Activated naive CD8-positive, alpha-beta T cell (primary cell): ENCODE data around the gene IL17RE.
A peak's percentile ranks its signal among the peaks of the same experiment; 100 is the strongest.
"Not testable (repeated sequence)": the region's sequence is repeated elsewhere in the genome, so short reads cannot be mapped to it uniquely, and the experiment has no call there.

Source experiments
- H3K27ac Mint-ChIP-seq: one replicate; pipeline ENCODE4 v1.8.0; 2021; ENCODE audit warnings: mixed read lengths
- H3K27me3 Mint-ChIP-seq: one replicate; pipeline ENCODE4 v1.8.0; 2021; ENCODE audit warnings: mixed read lengths
- H3K36me3 Mint-ChIP-seq: one replicate; pipeline ENCODE4 v1.8.0; 2021; ENCODE audit warnings: mixed read lengths
- H3K4me1 Mint-ChIP-seq: one replicate; pipeline ENCODE4 v1.8.0; 2021; ENCODE audit warnings: low read depth, mixed read lengths
- H3K4me3 Mint-ChIP-seq: one replicate; pipeline ENCODE4 v1.8.0; 2021; ENCODE audit warnings: mild to moderate bottlenecking, mixed read lengths
- H3K9me3 Mint-ChIP-seq: one replicate; pipeline ENCODE4 v1.8.0; 2021; ENCODE audit warnings: low read depth, mixed read lengths

IL17RE gene

GRCh38 chr3:9890249-9891071 is 12.2 kb upstream of the IL17RE start, which contains the start of gene JAGN1:
Gene JAGN1 (plus strand): TSS chr3:9890610. CDS start chr3:9890723, 113 bp downstream.
- H3K36me3 Mint-ChIP-seq = peaks cover 28% of the 10 kb centered on the region
- peaks cover 3% of the 10 kb centered on the region for H3K9me3 Mint-ChIP-seq
- H3K4me1 Mint-ChIP-seq = peaks cover 41% of the 10 kb centered on the region
- H3K27ac Mint-ChIP-seq = peak within 1 kb of the TSS; percentile 94
- peak within 1 kb of the TSS; percentile 93 for H3K4me3 Mint-ChIP-seq
- H3K27me3 Mint-ChIP-seq = no peaks in the 10 kb centered on the region

- peaks cover 44% of the 10 kb centered on the region for H3K4me1 Mint-ChIP-seq
- peaks cover 28% of the 10 kb centered on the region for H3K36me3 Mint-ChIP-seq
- peaks cover 3% of the 10 kb centered on the region for H3K9me3 Mint-ChIP-seq
- peak overlapping the region; percentile 93 for H3K4me3 Mint-ChIP-seq
- H3K27ac Mint-ChIP-seq = peak overlapping the region; percentile 94
- no peaks in the 10 kb centered on the region for H3K27me3 Mint-ChIP-seq
Observed at GRCh38 chr3:9891072-9891622, 11.5 kb upstream of the IL17RE start.

GRCh38 chr3:9893739-9894138 is 8.9 kb upstream of the IL17RE start:
- peaks cover 60% of the 10 kb centered on the region for H3K4me1 Mint-ChIP-seq
- H3K4me3 Mint-ChIP-seq = peak overlapping the region; percentile 61
- H3K9me3 Mint-ChIP-seq = peaks cover 3% of the 10 kb centered on the region
- no peaks in the 10 kb centered on the region for H3K27me3 Mint-ChIP-seq
- H3K36me3 Mint-ChIP-seq = peaks cover 28% of the 10 kb centered on the region
- H3K27ac Mint-ChIP-seq = peak overlapping the region; percentile 89

GRCh38 chr3:9895715-9896114 is 6.9 kb upstream of the IL17RE start:
- Mint-ChIP-seq H3K27ac (peak overlapping the region; percentile 41), H3K4me1 (peaks cover 54% of the 10 kb centered on the region)

GRCh38 chr3:9896755-9897407 is 5.8 kb upstream of the IL17RE start:
- H3K4me1 Mint-ChIP-seq = peaks cover 53% of the 10 kb centered on the region
- peak overlapping the region; percentile 41 for H3K27ac Mint-ChIP-seq
- H3K36me3 Mint-ChIP-seq = peaks cover 23% of the 10 kb centered on the region
- not testable (repeated sequence) for H3K9me3 Mint-ChIP-seq, H3K4me3 Mint-ChIP-seq, H3K27me3 Mint-ChIP-seq

More at GRCh38 chr3:9895715-9896114, 6.9 kb upstream of the IL17RE start:
- H3K36me3 Mint-ChIP-seq = peaks cover 28% of the 10 kb centered on the region
- H3K9me3 Mint-ChIP-seq, H3K27me3 Mint-ChIP-seq, H3K4me3 Mint-ChIP-seq: not testable (repeated sequence)

- Mint-ChIP-seq H3K4me3 (no peak overlapping the region), H3K36me3 (peaks cover 19% of the 10 kb centered on the region), H3K9me3 (peaks cover 3% of the 10 kb centered on the region), H3K27ac (peak overlapping the region; percentile 72), H3K4me1 (peaks cover 55% of the 10 kb centered on the region), H3K27me3 (no peaks in the 10 kb centered on the region)
Observed at GRCh38 chr3:9897408-9898372, 5.0 kb upstream of the IL17RE start.

GRCh38 chr3:9898467-9899241 is 4.0 kb upstream of the IL17RE start:
- H3K9me3 Mint-ChIP-seq = peaks cover 3% of the 10 kb centered on the region
- peaks cover 56% of the 10 kb centered on the region for H3K4me1 Mint-ChIP-seq
- no peaks in the 10 kb centered on the region for H3K27me3 Mint-ChIP-seq
- H3K36me3 Mint-ChIP-seq = peaks cover 12% of the 10 kb centered on the region
- peak overlapping the region; percentile 67 for H3K27ac Mint-ChIP-seq
- no peak overlapping the region for H3K4me3 Mint-ChIP-seq

GRCh38 chr3:9899289-9899791 is 3.3 kb upstream of the IL17RE start:
- Mint-ChIP-seq H3K4me1 (peaks cover 49% of the 10 kb centered on the region), H3K9me3 (peaks cover 3% of the 10 kb centered on the region), H3K27ac (peak overlapping the region; percentile 67)

GRCh38 chr3:9900965-9901415 is 1.7 kb upstream of the IL17RE start:
- peaks cover 37% of the 10 kb centered on the region for H3K4me1 Mint-ChIP-seq
- H3K27me3 Mint-ChIP-seq, H3K9me3 Mint-ChIP-seq, H3K4me3 Mint-ChIP-seq, H3K36me3 Mint-ChIP-seq, H3K27ac Mint-ChIP-seq: not testable (repeated sequence)

More at GRCh38 chr3:9899289-9899791, 3.3 kb upstream of the IL17RE start:
- Mint-ChIP-seq H3K4me3 (no peak overlapping the region), H3K36me3 (peaks cover 6% of the 10 kb centered on the region), H3K27me3 (no peaks in the 10 kb centered on the region)

GRCh38 chr3:9901967-9902366 is 681 bp upstream of the IL17RE start:
- H3K27me3 Mint-ChIP-seq = no peaks in the 10 kb centered on the region
- no peak overlapping the region for H3K27ac Mint-ChIP-seq

GRCh38 chr3:9903238-9903624 is 583 bp downstream of the IL17RE start:
- no peak overlapping the region for H3K27ac Mint-ChIP-seq
- H3K27me3 Mint-ChIP-seq = no peaks in the 10 kb centered on the region
- H3K36me3 Mint-ChIP-seq = no peaks in the 10 kb centered on the region
- H3K9me3 Mint-ChIP-seq = no peaks in the 10 kb centered on the region
- H3K4me1 Mint-ChIP-seq = peaks cover 25% of the 10 kb centered on the region
- peak overlapping the region; percentile 32 for H3K4me3 Mint-ChIP-seq

More at GRCh38 chr3:9901967-9902366, 681 bp upstream of the IL17RE start:
- Mint-ChIP-seq H3K4me3 (peak overlapping the region; percentile 65), H3K9me3 (no peaks in the 10 kb centered on the region), H3K36me3 (no peaks in the 10 kb centered on the region), H3K4me1 (peaks cover 30% of the 10 kb centered on the region)

- no peaks in the 10 kb centered on the region for H3K9me3 Mint-ChIP-seq
- H3K27ac Mint-ChIP-seq = no peak overlapping the region
- no peak overlapping the region for H3K4me3 Mint-ChIP-seq
- H3K36me3 Mint-ChIP-seq = no peaks in the 10 kb centered on the region
- H3K4me1 Mint-ChIP-seq = peaks cover 22% of the 10 kb centered on the region
- H3K27me3 Mint-ChIP-seq = no peaks in the 10 kb centered on the region
Observed at GRCh38 chr3:9903904-9904303, 1.3 kb downstream of the IL17RE start.

GRCh38 chr3:9906480-9906879 is 3.8 kb downstream of the IL17RE start:
- H3K27ac Mint-ChIP-seq = no peak overlapping the region
- H3K4me1 Mint-ChIP-seq = peaks cover 20% of the 10 kb centered on the region
- no peak overlapping the region for H3K4me3 Mint-ChIP-seq
- no peaks in the 10 kb centered on the region for H3K9me3 Mint-ChIP-seq
- H3K27me3 Mint-ChIP-seq = no peaks in the 10 kb centered on the region
- H3K36me3 Mint-ChIP-seq = no peaks in the 10 kb centered on the region
